GM12874 (cell line): ENCODE measurements around the gene NCAM1.

Experiments
- TF ChIP-seq, protein P1 (sequence below): IDR thresholded peaks from 2 replicates; pipeline ENCODE4 v1.5.1; 2011; ENCODE audit warnings: low read depth, mild to moderate bottlenecking, control low read depth, low read length, moderate library complexity; ENCODE audit not compliant: insufficient read depth

NCAM1 gene

DNA sequence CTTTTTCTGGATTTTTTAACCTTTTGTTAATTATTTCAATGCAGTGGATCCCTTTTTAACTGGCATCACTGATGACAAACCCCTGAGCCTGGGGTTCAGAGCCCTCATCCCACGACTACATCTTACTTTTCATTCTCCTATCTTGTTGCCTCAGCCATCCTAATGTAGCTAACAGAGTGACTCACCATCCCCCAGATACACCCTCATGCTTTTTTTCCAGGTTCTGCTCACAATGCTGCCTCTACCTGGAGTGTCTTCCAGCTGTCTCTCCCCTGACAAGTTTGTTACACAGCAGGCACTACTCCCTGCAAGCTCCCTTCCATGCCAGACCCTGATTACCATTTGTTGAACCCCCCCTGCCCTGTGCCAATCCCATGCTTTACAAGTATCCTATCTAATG, 135.4 kb downstream of the NCAM1 start:
- TF ChIP-seq, protein P1, sequence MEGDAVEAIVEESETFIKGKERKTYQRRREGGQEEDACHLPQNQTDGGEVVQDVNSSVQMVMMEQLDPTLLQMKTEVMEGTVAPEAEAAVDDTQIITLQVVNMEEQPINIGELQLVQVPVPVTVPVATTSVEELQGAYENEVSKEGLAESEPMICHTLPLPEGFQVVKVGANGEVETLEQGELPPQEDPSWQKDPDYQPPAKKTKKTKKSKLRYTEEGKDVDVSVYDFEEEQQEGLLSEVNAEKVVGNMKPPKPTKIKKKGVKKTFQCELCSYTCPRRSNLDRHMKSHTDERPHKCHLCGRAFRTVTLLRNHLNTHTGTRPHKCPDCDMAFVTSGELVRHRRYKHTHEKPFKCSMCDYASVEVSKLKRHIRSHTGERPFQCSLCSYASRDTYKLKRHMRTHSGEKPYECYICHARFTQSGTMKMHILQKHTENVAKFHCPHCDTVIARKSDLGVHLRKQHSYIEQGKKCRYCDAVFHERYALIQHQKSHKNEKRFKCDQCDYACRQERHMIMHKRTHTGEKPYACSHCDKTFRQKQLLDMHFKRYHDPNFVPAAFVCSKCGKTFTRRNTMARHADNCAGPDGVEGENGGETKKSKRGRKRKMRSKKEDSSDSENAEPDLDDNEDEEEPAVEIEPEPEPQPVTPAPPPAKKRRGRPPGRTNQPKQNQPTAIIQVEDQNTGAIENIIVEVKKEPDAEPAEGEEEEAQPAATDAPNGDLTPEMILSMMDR: no peak

DNA sequence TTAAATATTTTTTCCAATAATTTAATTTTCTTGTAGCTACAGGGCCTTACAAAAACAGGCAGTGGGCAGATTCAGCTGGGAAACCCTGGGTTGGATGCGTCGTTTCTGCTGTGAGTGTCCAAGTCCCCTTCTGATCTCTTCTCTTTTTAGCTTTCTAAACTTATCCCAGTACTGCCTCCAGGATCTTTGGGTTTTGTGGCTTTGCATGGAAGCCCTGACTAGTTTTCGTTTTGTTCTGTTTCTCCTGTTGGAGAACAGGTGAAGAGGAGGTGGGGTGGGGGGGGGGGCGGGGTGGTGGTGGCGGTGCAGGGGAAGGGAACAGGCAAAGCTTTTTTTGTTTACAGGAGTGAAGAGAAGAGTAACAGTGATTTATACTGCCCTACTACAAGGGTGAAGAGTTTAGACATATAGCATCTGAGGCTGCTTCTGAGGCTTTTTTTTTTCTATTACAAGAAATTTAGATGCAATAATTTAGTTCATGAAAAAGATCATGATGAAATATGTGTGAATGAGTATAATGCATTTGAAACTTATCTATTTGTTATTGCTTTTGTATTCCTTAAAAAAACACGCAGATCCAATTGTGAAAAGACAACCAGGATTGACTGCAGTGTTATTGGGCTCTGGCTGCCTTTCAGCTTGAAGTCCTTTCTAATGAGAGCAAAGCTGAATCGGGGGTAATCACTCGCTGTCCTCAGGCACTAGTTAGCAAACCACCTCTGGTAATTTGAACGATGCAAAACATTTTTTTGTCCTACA, 142.9 kb downstream of the NCAM1 start:
- TF ChIP-seq, protein P1: no peak

DNA sequence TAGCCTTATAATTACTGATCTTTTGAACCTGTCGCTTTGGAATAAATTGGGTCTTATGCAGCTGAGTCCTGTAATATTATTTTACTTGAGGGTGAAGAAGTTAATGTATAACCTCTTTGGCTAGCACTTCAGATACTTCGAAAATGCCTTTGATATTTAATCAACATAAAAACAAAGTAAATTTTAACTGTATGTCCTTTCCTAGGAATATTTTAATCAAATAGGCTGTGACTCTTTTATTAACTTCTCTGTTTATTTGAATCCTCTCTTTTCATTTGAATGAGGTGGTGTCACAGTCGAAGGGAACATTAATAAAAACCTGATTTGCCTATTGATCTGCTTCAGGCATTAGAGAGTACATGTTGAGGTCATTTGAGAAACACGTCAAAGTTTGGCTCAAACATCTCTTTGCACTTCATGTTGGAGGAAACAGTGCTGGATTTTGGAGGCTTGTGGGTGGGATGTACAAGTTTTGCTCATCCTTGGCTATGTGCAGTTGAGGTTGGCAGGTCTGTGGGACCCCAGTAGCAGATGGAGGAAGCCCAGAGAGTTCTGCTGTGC, 143.6 kb downstream of the NCAM1 start:
- TF ChIP-seq, protein P1: no peak

GRCh38 chr11:113105592-113105991, 144.4 kb downstream of the NCAM1 start:
- TF ChIP-seq, protein P1: no peak

- TF ChIP-seq, protein P1: no peak
Measured at GRCh38 chr11:113106507-113106906, 145.3 kb downstream of the NCAM1 start.

DNA sequence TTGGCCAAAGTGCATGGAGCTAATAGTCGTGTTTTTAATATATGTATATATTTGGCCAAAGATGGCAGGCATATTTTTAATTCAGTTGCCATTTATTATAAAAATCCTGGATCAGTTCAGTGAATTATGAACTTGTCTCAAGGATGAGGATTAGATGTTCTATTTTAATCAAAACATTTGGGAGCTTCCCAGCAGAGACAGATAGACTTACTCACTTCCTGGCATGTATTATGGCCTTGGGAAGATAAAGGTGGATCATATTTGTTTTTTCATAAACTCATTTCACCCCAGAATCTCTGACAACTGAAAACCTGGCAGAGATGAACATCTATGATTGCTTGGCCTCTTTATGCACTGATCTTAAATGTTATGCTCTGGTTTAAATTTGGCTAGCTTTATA, 148.8 kb downstream of the NCAM1 start:
- TF ChIP-seq, protein P1: no peak

- TF ChIP-seq, protein P1: no peak
Measured at GRCh38 chr11:113111156-113111555, 149.9 kb downstream of the NCAM1 start.
